DOHH2 (cell line): ENCODE data around the gene MED31.

Experiments used
- H3F3A ChIP-seq: fragments of 200-600 bp; sonication (generic), shearing (Covaris generic); 2 replicates; pipeline ENCODE4 v1.6.0; 2016; ENCODE audit warnings: antibody characterized with exemption, mild to moderate bottlenecking; ENCODE audit not compliant: control insufficient read depth, insufficient read depth
- H3K27ac ChIP-seq: fragments of 200-600 bp; sonication (generic); 2 replicates; pipeline ENCODE4 v1.5.1; 2014; ENCODE audit warnings: low read depth, mild to moderate bottlenecking, low read length, moderate library complexity
- H3K27me3 ChIP-seq: fragments of 200-600 bp; sonication (generic); 2 replicates; pipeline ENCODE4 v1.6.1; 2014; ENCODE audit warnings: mild to moderate bottlenecking, low read length, mixed read lengths; ENCODE audit not compliant: control insufficient read depth
- H3K36me3 ChIP-seq: fragments of 200-600 bp; sonication (generic); 2 replicates; pipeline ENCODE4 v1.6.1; 2014; ENCODE audit warnings: mild to moderate bottlenecking, low read length, moderate library complexity, mixed read lengths; ENCODE audit not compliant: control insufficient read depth
- H3K4me1 ChIP-seq: fragments of 200-600 bp; sonication (generic); 2 replicates; pipeline ENCODE4 v1.6.1; 2014; ENCODE audit warnings: mild to moderate bottlenecking, low read length, mixed read lengths; ENCODE audit not compliant: control insufficient read depth
- H3K4me2 ChIP-seq: fragments of 200-600 bp; sonication (generic); 2 replicates; pipeline ENCODE4 v1.6.0; 2014; ENCODE audit warnings: mild to moderate bottlenecking, low read length, moderate library complexity
- H3K4me3 ChIP-seq: fragments of 200-600 bp; sonication (generic); 2 replicates; pipeline ENCODE4 v1.5.1; 2014; ENCODE audit warnings: mild to moderate bottlenecking, low read length, mixed read lengths
- H3K79me2 ChIP-seq: fragments of 200-600 bp; sonication (generic); 2 replicates; pipeline ENCODE4 v1.6.1; 2014; ENCODE audit warnings: mild to moderate bottlenecking, low read length, mixed read lengths; ENCODE audit not compliant: control insufficient read depth
- H3K9me2 ChIP-seq: fragments of 200-600 bp; sonication (generic); replicated peaks from 2 replicates; pipeline ENCODE4 v1.6.1; 2014; ENCODE audit warnings: mild to moderate bottlenecking, low read length, mixed read lengths; ENCODE audit not compliant: control insufficient read depth
- H3K9me3 ChIP-seq: fragments of 200-600 bp; sonication (generic); 2 replicates; pipeline ENCODE4 v1.6.1; 2014; ENCODE audit warnings: antibody characterized with exemption, low read length, mixed read lengths; ENCODE audit not compliant: control insufficient read depth, insufficient read depth
- H4K20me1 ChIP-seq: fragments of 200-600 bp; sonication (generic); 2 replicates; pipeline ENCODE4 v1.6.0; 2014; ENCODE audit warnings: low read depth, mild to moderate bottlenecking, antibody characterized with exemption, low read length, moderate library complexity; ENCODE audit not compliant: control insufficient read depth, insufficient read depth
- CTCF ChIP-seq: fragments of 200-600 bp; sonication (generic); IDR thresholded peaks from one replicate; pipeline ENCODE4 v1.5.1; 2014; ENCODE audit warnings: antibody characterized with exemption, mild to moderate bottlenecking, low read depth, low read length; ENCODE audit not compliant: poor library complexity, severe bottlenecking
- EZH2phosphoT487 ChIP-seq: fragments of 200-600 bp; sonication (generic); IDR thresholded peaks from 2 replicates; pipeline ENCODE4 v1.6.1; 2017; ENCODE audit warnings: borderline replicate concordance, mild to moderate bottlenecking, antibody characterized with exemption, low read length, moderate library complexity, mixed read lengths

MED31 gene

GRCh38 chr17:6675201-6675825 is 23.9 kb upstream of the MED31 start:
- no peaks in the 10 kb centered on the region for H3F3A ChIP-seq
- H3K4me3 ChIP-seq = no peak overlapping the region
- no peak overlapping the region for H3K4me2 ChIP-seq
- H3K36me3 ChIP-seq = no peaks in the 10 kb centered on the region
- no peaks in the 10 kb centered on the region for H3K4me1 ChIP-seq
- H4K20me1 ChIP-seq = 0 out of 2 replicates have a peak, but pooled peaks cover 3% of the 10 kb centered on the region
- peaks cover 17% of the 10 kb centered on the region for H3K27me3 ChIP-seq
- no peak overlapping the region for H3K27ac ChIP-seq
- no peaks in the 10 kb centered on the region for H3K9me2 ChIP-seq
- no peaks in the 10 kb centered on the region for H3K9me3 ChIP-seq
- no peaks in the 10 kb centered on the region for H3K79me2 ChIP-seq
- TF ChIP-seq CTCF (no peak), EZH2phosphoT487 (no peak)

- peaks cover 17% of the 10 kb centered on the region for H3K27me3 ChIP-seq
- H3K36me3 ChIP-seq = no peaks in the 10 kb centered on the region
- H3K4me3 ChIP-seq = no peak overlapping the region
- no peak overlapping the region for H3K4me2 ChIP-seq
- TF ChIP-seq EZH2phosphoT487 (no peak), CTCF (no peak)
- no peaks in the 10 kb centered on the region for H3K79me2 ChIP-seq
- H4K20me1 ChIP-seq = peaks cover 3% of the 10 kb centered on the region; the same call in 1 of the 2 replicates
- H3F3A ChIP-seq = no peaks in the 10 kb centered on the region
- no peaks in the 10 kb centered on the region for H3K9me2 ChIP-seq
- H3K4me1 ChIP-seq = no peaks in the 10 kb centered on the region
- H3K9me3 ChIP-seq = no peaks in the 10 kb centered on the region
- no peak overlapping the region for H3K27ac ChIP-seq
Measured at GRCh38 chr17:6674586-6674985, 23.2 kb upstream of the MED31 start.

GRCh38 chr17:6671431-6671830 is 20.0 kb upstream of the MED31 start:
- no peak overlapping the region for H3K27ac ChIP-seq
- H3K9me3 ChIP-seq = no peaks in the 10 kb centered on the region
- H3F3A ChIP-seq = no peaks in the 10 kb centered on the region
- H3K4me1 ChIP-seq = no peaks in the 10 kb centered on the region
- peaks cover 3% of the 10 kb centered on the region; the same call in 1 of the 2 replicates for H4K20me1 ChIP-seq
- no peaks in the 10 kb centered on the region for H3K79me2 ChIP-seq
- H3K36me3 ChIP-seq = no peaks in the 10 kb centered on the region
- H3K27me3 ChIP-seq = no peaks in the 10 kb centered on the region
- no peak overlapping the region for H3K4me2 ChIP-seq
- TF ChIP-seq CTCF = no peak
- no peak overlapping the region for H3K4me3 ChIP-seq
- H3K9me2 ChIP-seq = no peaks in the 10 kb centered on the region
